SK-N-MC (cell line): Measurements from ENCODE around the gene ACAP2.
"Not testable (repeated sequence)": the region's sequence is repeated elsewhere in the genome, so short reads cannot be mapped to it uniquely, and the experiment has no call there.

ENCODE experiments used
- DNase-seq: peaks from one replicate; pipeline ENCODE4 v3.0.0-alpha.2; 2011; ENCODE audit warnings: low read depth, low spot score
- H3K27ac ChIP-seq: fragments of 200-600 bp; sonication (generic); 2 replicates; pipeline ENCODE4 v1.5.1; 2016; ENCODE audit warnings: mixed run types
- H3K36me3 ChIP-seq: fragments of 200-600 bp; sonication (generic); 2 replicates; pipeline ENCODE4 v1.6.1; 2017; ENCODE audit warnings: antibody characterized with exemption, low read length, mixed read lengths; ENCODE audit not compliant: insufficient read depth
- H3K4me3 ChIP-seq: fragments of 200-600 bp; sonication (generic); 2 replicates; pipeline ENCODE4 v1.5.1; 2016
- H3K9ac ChIP-seq: fragments of 200-600 bp; sonication (generic); 2 replicates; pipeline ENCODE4 v1.8.0; 2017; ENCODE audit warnings: mixed run types, mixed read lengths; ENCODE audit not compliant: insufficient read length
- H3K9me3 ChIP-seq: fragments of 200-600 bp; sonication (generic); 2 replicates; pipeline ENCODE4 v1.6.1; 2017; ENCODE audit warnings: low read depth, mild to moderate bottlenecking, antibody characterized with exemption, low read length, moderate library complexity, mixed read lengths
- EZH2 ChIP-seq: fragments of 200-600 bp; sonication (generic); IDR thresholded peaks from one replicate; pipeline ENCODE4 v1.6.1; 2017; ENCODE audit warnings: antibody characterized with exemption
- FOXP2 ChIP-seq: optimal IDR thresholded peaks from 2 replicates; pipeline ENCODE3; 2011; ENCODE audit warnings: mild to moderate bottlenecking, moderate library complexity; ENCODE audit not compliant: insufficient read depth; ENCODE audit errors: extremely low read length, control extremely low read depth
- POLR2AphosphoS5 ChIP-seq: IDR thresholded peaks from 2 replicates; pipeline ENCODE4 v1.6.1; 2012; ENCODE audit warnings: mild to moderate bottlenecking, low read depth, low read length, borderline replicate concordance

The ACAP2 gene

GRCh38 chr3:195442573-195443390 lies at the start of gene ACAP2:
Gene ACAP2, minus strand, starts transcription at chr3:195443020. Its CDS starts 173 bp downstream, at chr3:195442847.
- TF ChIP-seq EZH2 (no peak), POLR2AphosphoS5 (peak; percentile 57), FOXP2 (peak; percentile 87)
- Histone ChIP-seq H3K9me3 (no peaks in the 10 kb centered on the region), H3K27ac (peak within 1 kb of the TSS; percentile 55), H3K4me3 (peak within 1 kb of the TSS; percentile 84), H3K36me3 (no peaks in the 10 kb centered on the region), H3K9ac (peak within 1 kb of the TSS; percentile 79)
- DNase-seq, result peak; percentile 94

GRCh38 chr3:195475614-195476013 lies 32.8 kb upstream of the ACAP2 start:
- no peaks in the 10 kb centered on the region for H3K36me3 ChIP-seq
- H3K4me3 ChIP-seq, result no peak overlapping the region
- TF ChIP-seq FOXP2 (no peak), EZH2 (no peak), POLR2AphosphoS5 (no peak)
- H3K9ac ChIP-seq, result no peak overlapping the region
- H3K9me3 ChIP-seq, result no peaks in the 10 kb centered on the region
- no peak overlapping the region for H3K27ac ChIP-seq
- no peak for DNase-seq

- H3K4me3 ChIP-seq, DNase-seq: not testable (repeated sequence)
Observed at GRCh38 chr3:195475116-195475515, 32.3 kb upstream of the ACAP2 start.

GRCh38 chr3:195468841-195469240 lies 26.0 kb upstream of the ACAP2 start:
- Histone ChIP-seq H3K27ac (no peak overlapping the region), H3K36me3 (no peaks in the 10 kb centered on the region), H3K4me3 (no peak overlapping the region), H3K9me3 (no peaks in the 10 kb centered on the region), H3K9ac (no peak overlapping the region)
- DNase-seq, result no peak
- TF ChIP-seq EZH2 (no peak), POLR2AphosphoS5 (no peak), FOXP2 (no peak)

More at GRCh38 chr3:195475116-195475515, 32.3 kb upstream of the ACAP2 start:
- not testable (repeated sequence) for H3K9me3 ChIP-seq, H3K9ac ChIP-seq, H3K27ac ChIP-seq, H3K36me3 ChIP-seq

GRCh38 chr3:195468391-195468776 lies 25.6 kb upstream of the ACAP2 start:
- Histone ChIP-seq H3K36me3 (no peaks in the 10 kb centered on the region), H3K4me3 (no peak overlapping the region), H3K27ac (no peak overlapping the region), H3K9me3 (no peaks in the 10 kb centered on the region), H3K9ac (no peak overlapping the region)
- TF ChIP-seq EZH2, result no peak
- TF ChIP-seq POLR2AphosphoS5, result no peak
- no peak for TF ChIP-seq FOXP2
- no peak for DNase-seq

- no peak overlapping the region for H3K4me3 ChIP-seq
- H3K9me3 ChIP-seq, result no peaks in the 10 kb centered on the region
- no peak overlapping the region for H3K27ac ChIP-seq
- DNase-seq, result no peak
- H3K9ac ChIP-seq, result no peak overlapping the region
- H3K36me3 ChIP-seq, result no peaks in the 10 kb centered on the region
- TF ChIP-seq FOXP2 (no peak), EZH2 (no peak), POLR2AphosphoS5 (no peak)
Observed at GRCh38 chr3:195467641-195468390, 25.0 kb upstream of the ACAP2 start.

- Histone ChIP-seq H3K27ac (no peak overlapping the region), H3K9me3 (no peaks in the 10 kb centered on the region), H3K4me3 (no peak overlapping the region), H3K36me3 (no peaks in the 10 kb centered on the region), H3K9ac (no peak overlapping the region)
- TF ChIP-seq FOXP2 (no peak), POLR2AphosphoS5 (no peak), EZH2 (no peak)
- DNase-seq, result no peak
Observed at GRCh38 chr3:195466251-195466650, 23.4 kb upstream of the ACAP2 start.

- not testable (repeated sequence) for DNase-seq, H3K9me3 ChIP-seq, H3K27ac ChIP-seq, H3K4me3 ChIP-seq, H3K9ac ChIP-seq, H3K36me3 ChIP-seq
Observed at GRCh38 chr3:195462922-195463321, 20.1 kb upstream of the ACAP2 start.

GRCh38 chr3:195462308-195462610 lies 19.4 kb upstream of the ACAP2 start:
- Histone ChIP-seq H3K36me3 (no peaks in the 10 kb centered on the region), H3K9me3 (no peaks in the 10 kb centered on the region), H3K9ac (no peak overlapping the region), H3K4me3 (no peak overlapping the region), H3K27ac (no peak overlapping the region)
- TF ChIP-seq EZH2 (no peak), POLR2AphosphoS5 (no peak), FOXP2 (no peak)
- no peak for DNase-seq
